Measurements from ENCODE around the gene CFAP251.

The CFAP251 gene

GRCh38 chr12:122030424-122031035 is 112.1 kb downstream of the CFAP251 start:
- TF ChIP-seq CTCF (IDR thresholded peaks at IDR 0.05; ENCODE audit: low read depth, low read length) = no peak
- no peak for DNase-seq
- H3K9me3 ChIP-seq = no peaks in the 10 kb centered on the region
- no peak overlapping the region for H3K4me3 ChIP-seq (ENCODE audit: low read depth, low read length)
- peaks cover 2% of the 10 kb centered on the region; the same call in 1 of the 2 replicates for H3K4me1 ChIP-seq
- H3K36me3 ChIP-seq = peaks cover 15% of the 10 kb centered on the region
- H3K27me3 ChIP-seq = no peaks in the 10 kb centered on the region

DNA sequence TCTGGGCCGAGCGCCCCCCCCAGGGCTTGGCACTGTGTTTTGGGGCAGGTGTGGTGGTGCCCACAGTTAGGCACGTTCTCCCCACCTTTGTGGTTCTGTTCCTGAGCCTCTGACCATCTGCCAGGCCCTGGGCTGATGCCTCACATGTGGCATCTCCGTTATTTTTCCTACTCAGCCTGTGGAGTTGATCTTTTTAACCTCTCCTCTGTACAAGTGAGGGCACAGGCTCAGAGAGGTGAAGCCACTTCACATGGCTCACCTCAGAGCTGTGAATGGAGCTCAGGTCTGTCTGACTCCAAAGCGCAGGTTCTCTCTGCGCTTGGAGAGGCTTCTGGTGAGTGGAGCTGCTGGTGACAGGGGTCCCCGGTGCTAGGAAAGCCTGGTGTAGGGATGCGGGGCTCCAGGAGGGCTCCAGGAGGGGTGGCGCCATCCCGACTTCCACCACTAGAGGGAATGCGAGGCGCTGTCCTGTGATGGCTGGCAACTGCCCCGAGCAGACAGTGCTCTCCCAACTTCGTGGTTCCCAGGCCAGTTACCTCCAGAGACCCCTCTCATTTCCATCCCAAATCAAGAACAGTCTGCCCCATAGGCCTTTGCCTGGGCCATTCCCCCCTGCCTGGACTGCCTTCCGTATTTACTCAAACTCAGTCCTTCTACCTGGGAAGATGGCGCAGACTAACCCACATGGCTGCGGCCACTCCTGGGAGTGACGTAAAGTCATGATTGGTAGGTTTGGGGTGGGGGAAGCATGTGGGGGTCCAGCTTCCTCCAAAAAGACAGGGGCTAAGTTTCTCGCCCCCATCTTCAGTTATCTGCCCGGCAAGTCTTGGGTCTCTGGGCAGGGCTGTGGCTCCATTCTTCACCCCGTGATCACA is 113.2 kb downstream of the CFAP251 start:
- peak; percentile 68 for DNase-seq
- no peaks in the 10 kb centered on the region for H3K9me3 ChIP-seq
- no peaks in the 10 kb centered on the region for H3K27me3 ChIP-seq
- H3K4me3 ChIP-seq (ENCODE audit: low read depth, low read length) = no peak overlapping the region
- TF ChIP-seq CTCF (IDR thresholded peaks at IDR 0.05; ENCODE audit: low read depth, low read length) = peak; percentile 82
- H3K4me1 ChIP-seq = peaks cover 2% of the 10 kb centered on the region; the same call in 1 of the 2 replicates
- peaks cover 22% of the 10 kb centered on the region for H3K36me3 ChIP-seq

DNA sequence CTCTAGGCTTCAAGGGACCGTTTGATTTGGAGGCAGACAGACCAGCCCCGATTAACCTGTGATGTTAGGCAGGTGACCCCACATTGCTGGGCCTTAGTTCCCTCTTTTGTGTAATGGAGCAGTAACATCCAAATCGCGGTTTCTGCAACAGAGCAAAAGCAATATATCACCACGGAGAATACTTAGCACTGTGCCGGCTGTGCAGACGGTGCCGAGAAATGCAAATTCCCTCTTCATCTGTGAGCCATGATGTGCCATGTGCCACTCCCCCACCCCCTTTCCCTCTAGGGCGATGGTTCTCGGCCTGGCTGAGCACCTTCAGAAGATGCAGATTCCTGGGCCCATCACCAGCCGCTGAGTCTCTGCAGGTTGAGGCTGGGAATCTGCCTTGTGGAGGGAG is 114.2 kb downstream of the CFAP251 start:
- Histone ChIP-seq H3K36me3 (peaks cover 32% of the 10 kb centered on the region), H3K27me3 (no peaks in the 10 kb centered on the region), H3K4me3 (ENCODE audit: low read depth, low read length) (no peak overlapping the region), H3K4me1 (peaks cover 2% of the 10 kb centered on the region; the same call in 1 of the 2 replicates), H3K9me3 (no peaks in the 10 kb centered on the region)
- TF ChIP-seq CTCF (IDR thresholded peaks at IDR 0.05; ENCODE audit: low read depth, low read length) = no peak
- DNase-seq = no peak

DNA sequence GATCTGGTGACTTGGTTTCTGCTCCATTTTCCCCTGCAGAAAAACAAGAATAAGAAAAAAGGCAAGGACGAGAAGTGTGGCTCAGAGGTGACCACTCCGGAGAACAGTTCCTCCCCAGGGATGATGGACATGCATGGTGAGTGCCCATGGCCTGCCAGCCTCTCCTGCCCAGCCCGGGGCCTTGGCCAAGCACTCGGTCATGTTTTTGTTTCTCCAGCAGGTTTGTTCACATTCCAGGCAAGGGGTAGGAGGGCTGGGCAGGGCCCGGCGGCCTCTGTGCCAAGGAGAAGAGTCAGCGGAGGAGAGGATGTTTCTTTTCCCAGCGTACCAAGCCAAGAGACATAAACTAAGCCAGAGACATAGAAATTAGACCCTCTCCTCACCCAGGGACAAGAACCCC is 116.9 kb downstream of the CFAP251 start:
- TF ChIP-seq CTCF (IDR thresholded peaks at IDR 0.05; ENCODE audit: low read depth, low read length) = no peak
- H3K4me1 ChIP-seq = no peaks in the 10 kb centered on the region
- H3K27me3 ChIP-seq = no peaks in the 10 kb centered on the region
- no peaks in the 10 kb centered on the region for H3K9me3 ChIP-seq
- H3K36me3 ChIP-seq = peaks cover 42% of the 10 kb centered on the region
- no peak for DNase-seq
- H3K4me3 ChIP-seq (ENCODE audit: low read depth, low read length) = no peak overlapping the region

GRCh38 chr12:122036153-122036552 is 117.8 kb downstream of the CFAP251 start:
- Histone ChIP-seq H3K9me3 (no peaks in the 10 kb centered on the region), H3K4me1 (no peaks in the 10 kb centered on the region), H3K27me3 (no peaks in the 10 kb centered on the region), H3K4me3 (ENCODE audit: low read depth, low read length) (no peak overlapping the region), H3K36me3 (peaks cover 42% of the 10 kb centered on the region)
- TF ChIP-seq CTCF (IDR thresholded peaks at IDR 0.05; ENCODE audit: low read depth, low read length) = no peak
- DNase-seq = no peak
